Measurements from ENCODE around the gene CAPN5.

DNA sequence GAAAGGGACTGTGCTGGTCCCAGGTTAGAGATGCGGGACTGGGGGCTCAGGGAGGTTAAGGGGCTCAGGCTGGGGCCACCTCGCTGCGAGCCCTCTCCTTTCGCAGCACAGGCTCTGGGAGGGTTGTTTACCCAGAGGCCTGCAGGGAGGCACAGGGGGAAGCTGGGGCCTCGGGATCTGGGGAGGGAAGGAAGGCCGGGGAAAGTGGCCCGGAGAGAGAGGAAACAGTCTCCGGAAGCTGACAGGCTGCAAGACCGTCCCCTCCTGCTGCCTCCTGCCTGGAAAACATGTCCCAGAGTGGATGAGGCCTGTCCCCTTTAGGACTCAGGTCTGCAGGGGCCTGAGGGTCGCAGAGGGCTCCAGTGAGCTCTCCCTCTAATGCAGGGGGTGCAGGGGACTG lies 106.7 kb downstream of the CAPN5 start:
- TF ChIP-seq, protein P1, sequence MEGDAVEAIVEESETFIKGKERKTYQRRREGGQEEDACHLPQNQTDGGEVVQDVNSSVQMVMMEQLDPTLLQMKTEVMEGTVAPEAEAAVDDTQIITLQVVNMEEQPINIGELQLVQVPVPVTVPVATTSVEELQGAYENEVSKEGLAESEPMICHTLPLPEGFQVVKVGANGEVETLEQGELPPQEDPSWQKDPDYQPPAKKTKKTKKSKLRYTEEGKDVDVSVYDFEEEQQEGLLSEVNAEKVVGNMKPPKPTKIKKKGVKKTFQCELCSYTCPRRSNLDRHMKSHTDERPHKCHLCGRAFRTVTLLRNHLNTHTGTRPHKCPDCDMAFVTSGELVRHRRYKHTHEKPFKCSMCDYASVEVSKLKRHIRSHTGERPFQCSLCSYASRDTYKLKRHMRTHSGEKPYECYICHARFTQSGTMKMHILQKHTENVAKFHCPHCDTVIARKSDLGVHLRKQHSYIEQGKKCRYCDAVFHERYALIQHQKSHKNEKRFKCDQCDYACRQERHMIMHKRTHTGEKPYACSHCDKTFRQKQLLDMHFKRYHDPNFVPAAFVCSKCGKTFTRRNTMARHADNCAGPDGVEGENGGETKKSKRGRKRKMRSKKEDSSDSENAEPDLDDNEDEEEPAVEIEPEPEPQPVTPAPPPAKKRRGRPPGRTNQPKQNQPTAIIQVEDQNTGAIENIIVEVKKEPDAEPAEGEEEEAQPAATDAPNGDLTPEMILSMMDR (IDR thresholded peaks at IDR 0.05), result no peak
- TF ChIP-seq ZFX (IDR thresholded peaks at IDR 0.05; ENCODE audit: borderline replicate concordance), result no peak
